ENCODE measurements around the gene VAMP3.

DNA sequence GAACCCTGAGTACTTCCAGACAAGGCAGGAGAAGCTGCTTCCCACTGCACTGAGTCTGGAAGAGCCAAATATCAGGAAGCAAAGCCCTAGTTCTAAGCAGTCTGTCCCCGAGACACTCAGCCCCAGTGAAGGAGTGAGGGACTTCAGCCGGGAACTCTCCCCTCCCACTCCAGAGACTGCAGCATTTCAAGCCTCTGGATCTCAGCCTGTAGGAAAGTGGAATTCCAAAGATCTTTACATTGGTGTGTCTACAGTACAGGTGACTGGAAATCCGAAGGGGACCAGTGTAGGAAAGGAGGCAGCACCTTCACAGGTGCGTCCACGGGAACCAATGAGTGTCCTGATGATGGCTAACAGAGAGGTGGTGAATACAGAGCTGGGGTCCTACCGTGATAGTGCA lies 33.1 kb upstream of the VAMP3 start:
- TF ChIP-seq, protein P1, sequence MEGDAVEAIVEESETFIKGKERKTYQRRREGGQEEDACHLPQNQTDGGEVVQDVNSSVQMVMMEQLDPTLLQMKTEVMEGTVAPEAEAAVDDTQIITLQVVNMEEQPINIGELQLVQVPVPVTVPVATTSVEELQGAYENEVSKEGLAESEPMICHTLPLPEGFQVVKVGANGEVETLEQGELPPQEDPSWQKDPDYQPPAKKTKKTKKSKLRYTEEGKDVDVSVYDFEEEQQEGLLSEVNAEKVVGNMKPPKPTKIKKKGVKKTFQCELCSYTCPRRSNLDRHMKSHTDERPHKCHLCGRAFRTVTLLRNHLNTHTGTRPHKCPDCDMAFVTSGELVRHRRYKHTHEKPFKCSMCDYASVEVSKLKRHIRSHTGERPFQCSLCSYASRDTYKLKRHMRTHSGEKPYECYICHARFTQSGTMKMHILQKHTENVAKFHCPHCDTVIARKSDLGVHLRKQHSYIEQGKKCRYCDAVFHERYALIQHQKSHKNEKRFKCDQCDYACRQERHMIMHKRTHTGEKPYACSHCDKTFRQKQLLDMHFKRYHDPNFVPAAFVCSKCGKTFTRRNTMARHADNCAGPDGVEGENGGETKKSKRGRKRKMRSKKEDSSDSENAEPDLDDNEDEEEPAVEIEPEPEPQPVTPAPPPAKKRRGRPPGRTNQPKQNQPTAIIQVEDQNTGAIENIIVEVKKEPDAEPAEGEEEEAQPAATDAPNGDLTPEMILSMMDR (IDR thresholded peaks at IDR 0.05; ENCODE audit: borderline replicate concordance, extremely low read depth, low read length, poor library complexity, severe bottlenecking) = no peak
- TF ChIP-seq EZH2 (IDR thresholded peaks at IDR 0.05; ENCODE audit: borderline replicate concordance, low read depth, low read length, severe bottlenecking) = no peak
